Forelimb muscle (tissue), 1 donor: ENCODE measurements around the gene RCE1. TPM values are rescaled to one million over a fixed set of nuclear protein-coding genes. Genes with fewer than 3 reads are reported as not detected.

Experiments used
- DNase-seq: peaks from one replicate; pipeline ENCODE4 v3.0.0-alpha.2; 2013; ENCODE audit warnings: low read depth
- polyA plus RNA-seq: library from polyadenylated mRNA; unstranded; fragments of 120-200 nt; gene quantifications from one replicate; pipeline ENCODE4 v1.2.1, GENCODE V29; 2013; ENCODE audit not compliant: insufficient read length

RCE1 gene
- polyA plus RNA-seq, 1 donor, result 12.1 TPM

DNA sequence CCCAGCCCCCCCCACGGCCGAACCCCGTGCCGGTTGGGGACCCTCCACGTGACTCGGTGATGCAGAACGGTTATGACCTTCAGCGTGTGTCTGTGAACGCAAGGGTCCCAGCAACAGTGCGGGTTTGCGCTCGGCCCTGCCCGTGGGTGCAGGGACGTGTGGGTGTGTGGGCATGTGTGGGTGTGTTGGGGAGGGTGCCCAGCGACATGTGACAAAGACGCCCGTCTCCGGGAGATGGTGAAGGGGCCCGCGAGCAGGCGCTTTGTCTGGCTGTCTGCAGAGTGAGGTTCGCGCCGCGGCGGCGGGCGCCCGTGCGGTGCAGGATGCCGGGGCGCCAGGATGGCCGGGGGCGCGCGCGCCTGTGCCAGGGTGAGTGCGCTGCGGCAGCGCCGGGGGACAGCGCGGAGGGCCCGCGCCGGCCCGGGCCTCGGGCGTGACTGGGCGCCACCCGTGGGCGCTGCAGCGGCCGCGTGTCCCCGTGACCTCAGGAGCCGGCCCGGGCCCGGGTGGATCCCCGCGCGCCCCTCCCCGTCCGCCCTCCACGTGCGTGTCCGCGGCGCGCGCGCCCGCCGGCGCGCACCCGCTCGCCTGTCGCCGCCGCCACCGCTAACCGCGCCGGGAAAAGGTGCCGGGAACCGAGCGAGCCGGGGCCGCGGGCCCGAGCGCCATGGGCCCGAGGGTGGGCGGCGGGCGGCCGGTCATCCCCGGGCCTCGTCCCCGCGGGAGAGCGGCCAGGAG is 13.4 kb downstream of the RCE1 start, which contains the start of gene LRFN4:
Gene LRFN4, plus strand, starts transcription at position 569 of the 738 bp plus-strand sequence. CDS start 681 bp downstream, outside the sequence.
- DNase-seq, result no peak

DNA sequence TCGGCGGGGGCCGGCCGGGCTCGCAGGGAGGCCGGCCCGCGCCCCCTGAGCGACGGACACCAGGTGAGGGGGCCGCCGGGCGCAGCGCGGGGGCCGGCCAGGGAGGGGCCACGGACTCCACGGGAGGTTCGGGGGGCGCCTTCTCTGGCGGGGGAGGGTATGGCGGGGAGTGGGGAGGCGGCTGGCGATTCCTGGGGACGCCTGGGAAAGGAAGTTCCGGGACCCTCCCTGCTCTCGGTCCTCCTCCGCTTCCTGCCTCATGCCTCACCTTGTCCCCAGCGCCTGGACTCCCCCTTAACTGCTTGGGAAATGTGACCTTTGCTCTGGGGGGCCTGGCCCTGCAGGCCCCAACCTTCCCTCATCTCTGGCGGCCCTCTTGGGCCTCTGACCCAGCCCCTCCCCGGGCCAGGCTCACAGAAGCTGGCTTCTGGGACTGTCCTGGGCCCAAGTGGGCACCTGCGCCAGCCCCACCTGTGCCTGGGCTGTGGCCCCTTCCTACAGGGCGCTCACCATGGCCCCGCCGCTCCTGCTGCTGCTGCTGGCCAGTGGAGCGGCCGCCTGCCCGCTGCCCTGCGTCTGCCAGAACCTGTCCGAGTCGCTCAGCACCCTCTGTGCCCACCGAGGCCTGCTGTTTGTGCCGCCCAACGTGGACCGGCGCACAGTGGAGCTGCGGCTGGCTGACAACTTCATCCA is 14.1 kb downstream of the RCE1 start:
- DNase-seq, result no peak

DNA sequence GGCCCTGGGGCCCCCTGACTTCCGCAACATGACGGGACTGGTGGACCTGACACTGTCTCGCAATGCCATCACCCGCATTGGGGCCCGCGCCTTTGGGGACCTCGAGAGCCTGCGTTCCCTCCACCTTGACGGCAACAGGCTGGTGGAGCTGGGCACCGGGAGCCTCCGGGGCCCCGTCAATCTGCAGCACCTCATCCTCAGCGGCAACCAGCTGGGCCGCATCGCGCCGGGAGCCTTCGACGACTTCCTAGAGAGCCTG is 14.6 kb downstream of the RCE1 start:
- no peak for DNase-seq

DNA sequence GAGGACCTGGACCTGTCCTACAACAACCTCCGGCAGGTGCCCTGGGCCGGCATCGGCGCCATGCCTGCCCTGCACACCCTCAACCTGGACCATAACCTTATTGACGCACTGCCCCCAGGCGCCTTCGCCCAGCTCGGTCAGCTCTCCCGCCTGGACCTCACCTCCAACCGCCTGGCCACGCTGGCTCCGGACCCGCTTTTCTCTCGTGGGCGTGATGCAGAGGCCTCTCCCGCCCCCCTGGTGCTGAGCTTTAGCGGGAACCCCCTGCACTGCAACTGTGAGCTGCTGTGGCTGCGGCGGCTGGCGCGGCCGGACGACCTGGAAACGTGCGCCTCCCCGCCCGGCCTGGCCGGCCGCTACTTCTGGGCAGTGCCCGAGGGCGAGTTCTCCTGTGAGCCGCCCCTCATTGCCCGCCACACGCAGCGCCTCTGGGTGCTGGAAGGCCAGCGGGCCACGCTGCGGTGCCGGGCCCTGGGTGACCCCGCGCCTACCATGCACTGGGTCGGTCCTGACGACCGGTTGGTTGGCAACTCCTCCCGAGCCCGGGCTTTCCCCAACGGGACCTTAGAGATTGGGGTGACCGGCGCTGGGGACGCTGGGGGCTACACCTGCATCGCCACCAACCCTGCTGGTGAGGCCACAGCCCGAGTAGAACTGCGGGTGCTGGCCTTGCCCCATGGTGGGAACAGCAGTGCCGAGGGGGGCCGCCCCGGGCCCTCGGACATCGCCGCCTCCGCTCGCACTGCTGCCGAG is 15.1 kb downstream of the RCE1 start:
- DNase-seq, result no peak

DNA sequence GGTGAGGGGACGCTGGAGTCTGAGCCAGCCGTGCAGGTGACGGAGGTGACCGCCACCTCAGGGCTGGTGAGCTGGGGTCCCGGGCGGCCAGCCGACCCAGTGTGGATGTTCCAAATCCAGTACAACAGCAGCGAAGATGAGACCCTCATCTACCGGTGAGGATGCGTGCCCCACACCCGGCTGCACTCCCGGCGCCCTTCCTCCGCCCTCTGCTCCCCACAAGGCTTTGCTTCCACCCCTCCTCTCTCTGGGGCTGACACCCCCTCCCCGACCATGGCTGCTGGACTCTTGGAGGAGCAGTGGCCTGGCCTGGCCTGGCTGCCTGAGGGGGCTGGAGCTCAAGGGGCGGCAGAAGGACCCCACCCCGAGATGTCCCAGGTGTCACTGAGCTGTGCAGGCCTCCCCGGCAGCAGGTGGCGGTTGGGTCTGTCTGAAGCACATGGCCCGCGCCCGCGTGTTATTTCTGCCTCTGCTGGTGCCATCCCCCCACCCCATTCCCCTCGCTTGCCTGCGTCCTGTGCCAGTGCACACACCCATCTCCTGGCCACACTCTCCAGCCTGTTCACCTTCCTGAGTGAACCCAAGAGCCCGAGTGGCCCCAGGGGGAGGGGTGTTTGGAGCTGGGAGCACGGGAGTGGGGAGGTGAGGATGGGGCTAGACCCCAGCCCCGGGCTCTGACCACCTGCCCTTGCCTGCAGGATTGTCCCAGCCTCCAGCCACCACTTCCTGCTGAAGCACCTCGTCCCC is 15.9 kb downstream of the RCE1 start:
- DNase-seq, result no peak

DNA sequence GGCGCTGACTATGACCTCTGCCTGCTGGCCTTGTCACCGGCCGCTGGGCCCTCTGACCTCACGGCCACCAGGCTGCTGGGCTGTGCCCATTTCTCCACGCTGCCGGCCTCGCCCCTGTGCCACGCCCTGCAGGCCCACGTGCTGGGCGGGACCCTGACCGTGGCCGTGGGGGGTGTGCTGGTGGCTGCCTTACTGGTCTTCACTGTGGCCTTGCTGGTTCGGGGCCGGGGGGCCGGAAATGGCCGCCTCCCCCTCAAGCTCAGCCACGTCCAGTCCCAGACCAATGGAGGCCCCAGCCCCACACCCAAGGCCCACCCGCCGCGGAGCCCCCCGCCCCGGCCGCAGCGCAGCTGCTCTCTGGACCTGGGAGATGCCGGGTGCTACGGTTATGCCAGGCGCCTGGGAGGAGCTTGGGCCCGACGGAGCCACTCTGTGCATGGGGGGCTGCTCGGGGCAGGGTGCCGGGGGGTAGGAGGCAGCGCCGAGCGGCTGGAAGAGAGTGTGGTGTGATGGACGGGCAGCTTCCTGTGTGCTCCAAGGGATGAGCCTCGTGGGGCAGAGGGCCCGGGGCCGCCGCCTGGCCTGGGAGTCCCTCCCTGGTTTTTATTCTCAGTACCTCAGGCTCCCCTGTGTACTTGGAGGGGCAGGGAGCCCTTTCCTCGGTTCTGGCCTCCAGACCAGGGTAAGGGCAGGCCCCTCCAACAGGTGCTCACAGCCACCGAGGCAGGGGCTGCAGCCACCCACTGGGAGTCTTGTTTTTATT is 16.6 kb downstream of the RCE1 start:
- no peak for DNase-seq

DNA sequence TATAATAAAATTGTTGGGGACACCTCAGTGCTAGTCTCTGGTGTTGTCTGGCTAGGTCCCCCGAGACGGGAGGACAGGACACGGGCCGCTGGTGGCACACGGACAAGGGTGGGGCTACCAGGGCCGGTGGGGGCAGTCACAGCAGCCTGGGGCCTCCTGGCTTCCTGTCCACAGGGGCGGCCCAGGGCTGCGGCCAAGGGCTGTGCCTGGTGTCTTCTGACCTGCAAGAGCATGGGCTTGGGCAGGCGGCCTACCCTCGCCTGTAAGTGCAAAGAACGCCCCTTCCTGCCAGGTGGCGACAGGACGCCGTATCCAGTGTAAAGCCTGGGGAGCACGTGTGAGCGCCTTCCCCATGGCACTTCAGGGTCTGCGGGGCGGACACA is 17.2 kb downstream of the RCE1 start:
- no peak for DNase-seq

DNA sequence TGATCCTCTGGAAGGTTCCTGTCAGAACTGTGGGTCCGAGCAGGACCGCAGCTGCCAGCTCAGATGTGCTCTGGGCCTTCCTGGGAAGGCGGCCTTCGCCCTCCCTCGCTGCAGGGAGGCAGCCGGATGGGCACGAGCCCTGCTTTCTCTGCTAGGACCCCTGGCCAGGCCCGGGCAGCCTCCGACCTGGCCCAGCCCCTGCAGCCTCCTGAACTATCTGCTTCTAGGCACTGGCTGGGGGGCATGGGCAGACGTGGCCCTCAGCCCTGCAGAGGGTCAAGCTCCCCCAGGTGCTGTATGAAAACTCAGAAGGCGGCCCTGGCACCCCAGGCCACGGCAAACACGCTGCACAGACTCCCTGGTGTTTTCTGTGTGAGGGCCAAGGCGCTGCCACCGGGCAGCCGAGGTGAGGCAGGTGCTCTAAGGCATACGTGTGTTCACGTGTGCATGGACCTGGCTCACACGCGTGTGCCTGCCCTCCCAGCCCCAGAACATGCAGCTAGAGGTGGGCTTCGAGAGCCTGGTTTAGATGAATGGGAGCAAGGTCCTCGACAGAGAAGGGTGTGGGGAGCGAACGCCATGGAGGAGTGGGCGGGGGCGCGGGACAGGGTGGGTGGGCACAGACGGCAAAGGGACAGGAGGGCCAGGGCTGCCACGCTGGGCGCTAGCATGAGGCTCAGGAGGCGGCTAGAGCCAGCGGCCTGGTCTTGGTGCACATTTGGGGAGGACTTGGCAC is 18.0 kb downstream of the RCE1 start:
- no peak for DNase-seq

DNA sequence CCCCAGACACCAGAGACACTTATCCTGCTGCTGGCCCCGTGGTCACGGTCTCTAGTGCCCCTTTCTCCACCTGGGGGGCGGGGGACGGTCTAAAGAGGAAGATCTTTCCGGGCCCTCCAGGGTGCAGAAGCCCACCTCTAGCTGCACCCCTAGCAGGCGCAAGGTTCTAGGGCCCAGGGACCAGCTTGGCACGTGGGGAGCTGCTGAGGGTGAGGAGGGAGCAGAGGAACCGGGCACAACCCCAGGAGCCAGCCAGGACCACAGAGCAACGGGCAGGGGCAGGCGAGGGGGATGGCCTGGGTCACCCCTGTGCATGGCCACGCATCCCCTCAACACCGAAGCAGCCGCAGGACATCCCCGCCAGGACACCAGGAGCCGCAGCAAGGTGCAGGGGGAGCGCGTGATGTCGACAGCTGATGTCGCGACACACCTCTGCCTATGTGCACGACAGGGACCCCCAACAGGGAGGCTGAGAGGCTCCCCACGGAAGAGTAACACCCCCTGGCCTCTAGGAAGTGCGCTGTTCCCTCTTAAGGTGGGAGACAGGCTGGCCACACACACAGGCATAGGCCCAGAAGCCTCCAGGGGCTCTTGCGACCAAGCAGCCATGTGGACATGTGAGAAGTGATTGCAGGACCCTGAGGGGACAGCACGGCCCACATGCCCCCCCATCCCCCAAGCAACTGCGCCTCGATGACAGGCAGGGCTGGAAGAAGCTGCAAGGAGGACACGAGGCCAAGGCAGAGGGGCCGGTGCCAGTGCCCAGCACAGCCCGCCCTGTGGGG is 18.7 kb downstream of the RCE1 start:
- DNase-seq, result no peak

DNA sequence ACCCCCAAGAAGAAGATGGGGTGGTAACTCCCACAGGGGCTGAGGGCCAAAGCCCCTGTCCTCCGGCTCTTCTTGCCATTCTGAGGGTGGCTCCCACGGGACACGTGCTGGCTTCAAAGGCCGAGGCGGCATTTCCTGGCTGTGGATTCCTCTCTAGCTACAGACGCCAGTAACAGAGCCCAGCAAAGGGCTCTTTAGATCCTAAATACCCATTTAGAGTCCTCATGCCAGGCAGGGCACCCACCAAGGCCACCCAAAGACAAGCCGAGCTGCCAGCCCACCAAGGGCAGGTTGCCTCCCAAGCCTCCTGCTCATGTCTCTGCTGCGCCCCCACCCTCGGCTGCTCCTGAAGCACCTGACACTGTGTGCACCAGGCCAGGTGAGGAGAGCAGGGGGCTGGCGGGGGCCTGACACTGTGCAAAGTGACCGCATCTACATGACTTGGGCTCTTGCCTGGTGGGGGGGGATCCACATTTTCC is 19.4 kb downstream of the RCE1 start:
- DNase-seq, result no peak

DNA sequence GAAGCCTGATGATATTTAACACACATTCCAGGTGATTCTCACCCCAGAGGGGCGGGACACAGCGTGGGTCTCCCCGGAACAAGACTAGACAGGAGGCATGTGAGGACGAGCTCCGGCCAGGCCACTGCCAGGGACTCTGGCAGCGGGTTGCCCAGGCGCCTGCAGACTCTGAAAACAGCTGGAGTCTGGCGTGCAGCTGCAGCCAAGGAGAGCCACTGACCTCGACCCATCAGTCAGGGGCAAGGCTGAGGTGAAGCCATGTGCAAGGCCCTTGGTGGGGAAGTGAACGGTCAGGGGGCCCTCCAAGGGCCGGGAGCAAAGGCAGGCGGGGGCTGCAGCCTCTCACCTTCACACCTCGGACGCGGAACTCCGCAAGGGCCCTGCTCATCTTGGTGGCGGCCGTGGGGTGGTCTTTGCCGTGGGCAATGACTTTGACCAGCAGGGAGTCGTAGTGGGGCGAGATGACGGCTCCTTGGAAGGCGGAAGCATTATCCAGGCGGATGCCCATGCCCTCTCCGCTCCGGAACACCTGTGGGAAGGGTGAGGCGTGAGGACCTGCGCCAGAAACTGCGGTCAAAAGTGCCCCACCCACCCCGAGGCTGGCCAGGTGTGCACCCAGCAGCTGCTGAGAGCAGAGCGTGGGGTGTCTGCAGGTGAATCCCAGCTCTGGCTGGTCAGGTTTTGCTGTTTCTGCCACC is 20.3 kb downstream of the RCE1 start:
- DNase-seq, result no peak

DNA sequence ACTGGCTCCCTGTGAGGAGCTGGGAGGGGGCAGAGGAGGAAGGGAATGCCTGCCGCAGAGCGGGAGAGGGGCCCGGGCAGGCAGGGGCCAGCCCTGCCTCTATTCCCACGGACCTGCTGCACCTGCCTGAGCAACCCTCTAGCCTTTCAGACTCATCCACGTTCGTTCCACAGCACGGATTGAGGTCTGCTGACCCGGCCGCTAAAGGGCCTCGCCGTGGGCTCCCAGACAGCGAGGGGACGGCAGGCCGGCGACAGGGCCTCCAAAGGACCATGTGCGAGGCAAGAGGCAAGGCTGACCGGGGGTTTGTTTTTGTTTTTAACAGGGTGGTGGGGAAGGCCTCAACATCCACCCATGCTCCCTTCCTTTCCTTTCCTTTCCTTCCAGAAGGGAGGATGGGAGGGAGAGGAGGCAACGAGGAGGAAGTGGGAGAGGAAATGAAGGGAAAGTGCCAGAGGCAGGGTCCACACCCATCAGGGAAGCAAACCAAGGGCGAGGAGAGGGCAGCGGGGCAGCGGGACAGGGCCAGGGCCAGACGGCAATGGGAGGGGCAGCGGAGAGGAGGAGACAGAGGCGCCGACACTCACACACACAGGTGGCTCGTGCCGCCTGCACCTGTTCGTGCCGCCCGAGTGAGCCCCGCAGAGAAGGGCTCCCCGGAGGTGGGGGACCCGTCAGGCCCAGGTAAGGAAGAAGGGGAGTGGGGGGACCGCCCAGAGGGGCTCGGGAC is 21.1 kb downstream of the RCE1 start:
- no peak for DNase-seq

DNA sequence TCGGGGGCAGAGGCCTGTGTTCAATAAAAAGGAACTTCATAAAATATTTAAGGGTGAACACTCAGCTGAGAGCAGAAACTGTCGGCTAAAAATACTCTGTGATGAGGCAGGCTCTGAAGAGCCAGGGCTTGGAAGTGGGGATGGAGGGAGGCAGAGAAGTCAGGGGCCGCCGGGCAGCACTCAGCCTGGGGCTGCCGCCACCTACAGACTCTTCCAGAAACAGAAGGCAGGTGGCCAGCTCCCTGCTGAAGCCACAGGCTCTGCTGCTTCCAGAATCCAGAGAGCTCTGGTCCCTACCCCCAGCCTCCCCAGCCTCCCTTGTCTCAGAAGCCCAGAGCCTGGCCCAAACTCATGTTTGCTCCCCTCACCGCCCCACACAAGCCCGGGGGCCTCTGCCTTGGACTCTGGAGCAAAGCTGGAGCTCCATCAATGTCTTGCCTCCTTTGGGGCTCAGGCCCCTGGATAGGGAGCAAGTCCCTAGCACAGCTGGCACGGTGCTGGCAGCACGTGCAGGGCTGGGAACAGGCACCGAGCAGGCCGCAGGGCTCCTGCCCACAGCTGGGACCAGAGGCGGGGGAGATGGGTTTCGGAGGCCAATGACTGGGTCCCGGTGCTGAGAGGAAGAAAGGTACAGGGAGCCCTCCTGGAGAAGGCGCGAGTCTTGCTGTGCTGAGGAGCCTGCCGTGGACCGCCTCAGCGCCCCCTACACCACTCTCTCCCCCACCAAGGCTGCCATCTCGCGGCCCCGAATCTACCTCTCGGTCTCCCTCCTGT is 21.9 kb downstream of the RCE1 start:
- DNase-seq, result no peak

DNA sequence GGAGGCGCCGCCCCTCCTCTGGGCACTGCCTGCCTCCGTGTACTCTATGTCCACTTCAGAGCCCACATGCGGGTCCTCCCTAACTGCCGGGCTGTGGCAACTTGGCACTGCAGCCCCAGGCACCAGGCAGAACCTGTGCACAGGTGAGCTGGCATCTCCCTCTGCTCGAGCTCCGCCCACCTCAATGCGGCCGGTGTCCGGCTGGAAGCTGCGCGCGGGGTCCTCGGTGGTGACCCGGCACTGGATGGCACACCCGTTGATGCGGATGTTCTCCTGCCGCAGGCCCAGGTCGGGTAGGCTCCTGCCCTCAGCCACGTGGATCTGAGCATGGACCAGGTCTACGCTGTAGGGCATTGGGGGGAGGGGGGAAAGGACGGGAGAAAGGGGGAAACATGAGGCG is 22.8 kb downstream of the RCE1 start:
- DNase-seq, result no peak

DNA sequence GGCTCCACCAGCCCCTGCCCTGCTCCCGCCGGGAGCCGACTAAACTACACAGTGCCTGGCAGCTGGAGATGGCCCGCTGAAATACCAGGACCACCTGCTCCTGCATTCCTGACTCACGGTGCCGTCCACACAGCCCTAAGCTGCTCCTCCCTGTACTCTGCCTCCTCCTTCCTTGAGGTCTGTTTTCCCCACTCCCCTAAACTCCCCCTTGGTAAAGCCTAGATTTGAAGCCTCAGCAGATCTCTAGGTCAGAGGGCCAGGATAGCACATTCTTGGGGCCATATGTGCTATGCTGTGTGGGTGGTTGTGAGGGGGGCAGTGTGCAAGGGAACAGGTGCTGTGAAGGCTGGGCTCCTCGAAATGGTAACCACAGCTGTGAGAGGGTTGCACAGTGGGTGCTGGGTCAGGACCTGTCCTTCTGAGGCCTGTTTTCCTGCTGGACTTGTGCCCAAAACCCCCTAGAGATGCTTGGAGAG is 23.3 kb downstream of the RCE1 start:
- no peak for DNase-seq

DNA sequence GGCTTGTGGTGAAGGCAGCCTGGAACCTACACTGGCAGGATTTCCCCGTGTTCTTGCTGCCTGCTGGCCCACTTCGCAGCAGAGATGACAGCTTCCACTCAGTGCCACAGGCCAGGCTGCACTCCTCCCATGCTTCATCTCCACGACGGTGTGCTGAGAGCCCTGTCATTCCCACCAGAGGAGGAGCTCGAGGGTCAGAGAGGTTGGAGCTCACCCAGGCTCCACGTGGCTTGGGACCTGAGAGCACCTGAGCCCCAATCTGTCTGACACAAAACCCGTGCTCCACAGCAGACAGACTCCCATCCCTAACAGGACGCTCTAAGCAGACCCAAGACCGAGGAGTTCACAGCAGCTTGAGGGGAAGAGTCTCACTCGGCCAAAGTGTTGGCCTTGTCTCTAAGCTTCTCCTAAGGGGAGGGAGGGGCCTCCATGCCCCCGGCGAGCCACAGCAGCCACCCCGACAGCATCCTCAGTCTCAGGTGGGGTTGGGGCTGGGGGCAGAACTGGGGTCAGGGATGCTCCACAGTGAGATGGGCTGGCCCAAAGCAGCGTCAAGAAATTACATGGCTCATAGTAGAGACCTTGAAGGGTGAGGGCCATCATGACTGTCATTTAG is 24.3 kb downstream of the RCE1 start:
- DNase-seq, result no peak

DNA sequence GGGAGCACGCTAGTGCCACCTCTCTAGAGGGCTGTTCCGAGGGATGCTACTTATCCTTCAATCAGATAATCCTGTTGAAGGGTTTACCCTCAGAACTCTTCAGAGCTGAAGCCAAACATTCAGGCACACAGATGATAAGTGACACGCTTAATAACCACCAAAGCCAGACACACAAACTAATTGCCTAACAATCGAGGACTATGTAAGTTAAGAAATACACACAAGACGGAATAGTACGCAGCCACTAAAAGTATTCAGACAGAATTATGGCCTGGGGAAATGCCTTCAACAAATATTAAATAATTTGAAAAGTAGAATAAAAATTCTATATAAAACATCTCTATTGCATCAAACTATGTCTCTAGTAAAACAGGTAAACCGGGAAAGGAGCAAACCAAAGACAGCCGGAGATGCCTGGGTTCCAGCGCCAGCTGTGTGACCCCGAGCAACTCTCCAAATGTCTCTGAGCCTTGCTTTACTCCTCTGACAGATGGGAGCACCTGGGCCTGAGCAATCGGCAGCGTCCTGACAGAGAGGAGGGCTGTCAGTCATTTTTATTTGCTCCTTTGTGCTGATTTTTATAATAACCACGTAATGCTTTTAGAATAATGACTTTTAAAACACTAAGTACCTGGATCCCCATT is 25.0 kb downstream of the RCE1 start:
- DNase-seq, result no peak
